Measurements from ENCODE around the gene PHF23. TPM values are rescaled to one million over a fixed set of nuclear protein-coding genes. Genes with fewer than 3 reads are reported as not detected.

PHF23 gene
- 10 to 100 TPM; 25.4 to 27.3 TPM for total RNA-seq
- 10 to 100 TPM; 27.2 to 40.5 TPM for polyA plus RNA-seq
- long read RNA-seq, donor 1, transcript PHF23-201 (5 exons, 2,037 nt): major isoform, 9 of 49 reads
- long read RNA-seq, donor 1, partial matches to known transcripts: 34 of 49 reads
- long read RNA-seq, donor 1, other reads (novel, unspliced or antisense): 0 of 49 reads
- long read RNA-seq, donor 2, partial matches to known transcripts: 20 of 25 reads
- long read RNA-seq, donor 2, other reads (novel, unspliced or antisense): 0 of 25 reads
- long read RNA-seq, donor 3, partial matches to known transcripts: 12 of 16 reads
- long read RNA-seq, donor 3, other reads (novel, unspliced or antisense): 0 of 16 reads
- long read RNA-seq, donor 4, partial matches to known transcripts: 13 of 16 reads
- long read RNA-seq, donor 4, other reads (novel, unspliced or antisense): 0 of 16 reads
- long read RNA-seq, donor 5, transcript PHF23-201 (5 exons, 2,037 nt): major isoform, 10 of 31 reads
- long read RNA-seq, donor 5, partial matches to known transcripts: 20 of 31 reads
- long read RNA-seq, donor 5, other reads (novel, unspliced or antisense): 0 of 31 reads

GRCh38 chr17:7239091-7240027 lies at the start of gene PHF23:
TSS of gene PHF23 (minus strand) at chr17:7239457. CDS start at chr17:7239279, 178 bp downstream.
- peaks cover 4 to 40% (median 14%) of the 10 kb centered on the region in 5 donors for H3K4me1 ChIP-seq (ENCODE audit: control insufficient read depth in 5 of 5, insufficient read depth in 5 of 5, low read length in 5 of 5)
- DNase-seq (peak; percentile 100), ATAC-seq (ENCODE audit: insufficient read depth, low FRiP score) (peak; percentile 66)
- H3K36me3 ChIP-seq (ENCODE audit: control insufficient read depth in 4 of 4, insufficient read depth in 4 of 4, low read length in 4 of 4): peaks cover 6 to 32% (median 27%) of the 10 kb centered on the region in 4 donors
- TF ChIP-seq CTCF (IDR thresholded peaks at IDR 0.05; ENCODE audit: control extremely low read depth, extremely low read depth): no peak
- H3K9ac ChIP-seq (ENCODE audit: insufficient read depth in 1 of 2, low read length in 2 of 2): peak within 1 kb of the TSS; percentile 29 to 49
- peak within 1 kb of the TSS; percentile 92 for H3K4me3 ChIP-seq
- H3K9me3 ChIP-seq (ENCODE audit: control insufficient read depth in 4 of 4, insufficient read depth in 3 of 4, low read length in 3 of 4): no peaks in the 10 kb centered on the region
- 1% methylated on average over 66 to 72 of the region's 72 CpGs for WGBS, 2 donors
- H3K27me3 ChIP-seq (ENCODE audit: control insufficient read depth in 3 of 3, insufficient read depth in 3 of 3, low read length in 2 of 3): no peaks in the 10 kb centered on the region
- H3K27ac ChIP-seq (ENCODE audit: low read depth in 1 of 2, low read length in 1 of 2): peak within 1 kb of the TSS; percentile 87 to 88

- 93 to 95% methylated on average over 12 of the region's 12 CpGs for WGBS, 2 donors
- Histone ChIP-seq H3K9ac (ENCODE audit: insufficient read depth in 1 of 2, low read length in 2 of 2) (no peak overlapping the region), H3K4me3 (no peak overlapping the region), H3K36me3 (ENCODE audit: control insufficient read depth in 4 of 4, insufficient read depth in 4 of 4, low read length in 4 of 4) (no peaks in the 10 kb centered on the region), H3K27ac (ENCODE audit: low read depth in 1 of 2, low read length in 1 of 2) (no peak overlapping the region), H3K9me3 (ENCODE audit: control insufficient read depth in 4 of 4, insufficient read depth in 3 of 4, low read length in 3 of 4) (no peaks in the 10 kb centered on the region), H3K27me3 (ENCODE audit: control insufficient read depth in 3 of 3, insufficient read depth in 3 of 3, low read length in 2 of 3) (peaks cover 0 to 8% (median 2%) of the 10 kb centered on the region in 3 donors), H3K4me1 (ENCODE audit: control insufficient read depth in 5 of 5, insufficient read depth in 5 of 5, low read length in 5 of 5) (peaks cover 0 to 20% (median 4%) of the 10 kb centered on the region in 5 donors)
- DNase-seq (no peak), ATAC-seq (ENCODE audit: insufficient read depth, low FRiP score) (no peak)
- TF ChIP-seq CTCF (IDR thresholded peaks at IDR 0.05; ENCODE audit: control extremely low read depth, extremely low read depth): no peak
These were observed 46.4 kb upstream of the PHF23 start for GRCh38 chr17:7285679-7286078.

- Histone ChIP-seq H3K4me3 (no peak overlapping the region), H3K4me1 (ENCODE audit: control insufficient read depth in 5 of 5, insufficient read depth in 5 of 5, low read length in 5 of 5) (peaks cover 0 to 21% (median 4%) of the 10 kb centered on the region in 5 donors), H3K9ac (ENCODE audit: insufficient read depth in 1 of 2, low read length in 2 of 2) (no peak overlapping the region), H3K9me3 (ENCODE audit: control insufficient read depth in 4 of 4, insufficient read depth in 3 of 4, low read length in 3 of 4) (no peaks in the 10 kb centered on the region), H3K27me3 (ENCODE audit: control insufficient read depth in 3 of 3, insufficient read depth in 3 of 3, low read length in 2 of 3) (peaks cover 0 to 8% (median 2%) of the 10 kb centered on the region in 3 donors), H3K36me3 (ENCODE audit: control insufficient read depth in 4 of 4, insufficient read depth in 4 of 4, low read length in 4 of 4) (no peaks in the 10 kb centered on the region), H3K27ac (ENCODE audit: low read depth in 1 of 2, low read length in 1 of 2) (no peak overlapping the region)
- no peak for TF ChIP-seq CTCF (IDR thresholded peaks at IDR 0.05; ENCODE audit: control extremely low read depth, extremely low read depth)
- 94 to 98% methylated on average over 16 of the region's 16 CpGs for WGBS, 2 donors
- DNase-seq: no peak
- no peak for ATAC-seq (ENCODE audit: insufficient read depth, low FRiP score)
These were observed 45.7 kb upstream of the PHF23 start for GRCh38 chr17:7284911-7285310.

Data from lung (tissue), 16 donors.